ENCODE measurements around the gene RGS10. TPM values are rescaled to one million over a fixed set of nuclear protein-coding genes. Genes with fewer than 3 reads are reported as not detected.

The RGS10 gene
- total and polyA plus RNA-seq, 9 of the 15 experiments (the other 6 are each of a cell fraction or from before 2014, with no cell fraction given) = 31.9 to 123 (median 62.1) TPM

GRCh38 chr10:119575991-119576390 is 33.5 kb upstream of the RGS10 start:
- in situ Hi-C loops (cut with MboI) = no loop called here
- ATAC-seq (no peak), FAIRE-seq (no peak), DNase-seq (ENCODE audit: extremely low read depth in 1 of 4, low spot score in 3 of 4) (no peak)
- Histone ChIP-seq H3K27ac (ENCODE audit: extremely low read depth, low read depth, low read length) (no peak overlapping the region), H3K4me3 (no peak overlapping the region), H3K4me1 (replicated peaks in 1 of 2; ENCODE audit: control insufficient read depth in 2 of 2, insufficient read depth in 2 of 2, low read length in 2 of 2) (no peaks in the 10 kb centered on the region), H3K4me2 (ENCODE audit: insufficient read depth, low read length) (no peak overlapping the region), H3K9ac (ENCODE audit: insufficient read depth in 1 of 2, low read depth in 2 of 2, low read length in 2 of 2) (no peak overlapping the region), H3K36me3 (ENCODE audit: control insufficient read depth, insufficient read depth, low read length) (peaks cover 76% of the 10 kb centered on the region), H3K27me3 (ENCODE audit: control insufficient read depth in 2 of 2, insufficient read depth in 2 of 2, low read length in 2 of 2) (no peaks in the 10 kb centered on the region), H2AFZ (ENCODE audit: low read depth, low read length) (no peak overlapping the region), H3K9me3 (replicated peaks; ENCODE audit: control insufficient read depth, insufficient read depth, low read depth, low read length) (no peaks in the 10 kb centered on the region), H3K9me1 (ENCODE audit: control insufficient read depth, insufficient read depth, low read length) (no peaks in the 10 kb centered on the region), H3K79me2 (ENCODE audit: control insufficient read depth, insufficient read depth, low read length) (no peaks in the 10 kb centered on the region), H4K20me1 (replicated peaks; ENCODE audit: control insufficient read depth, insufficient read depth, low read length) (no peaks in the 10 kb centered on the region)
- intact Hi-C loops (cut with micrococcal nuclease) = no loop called here
- CTCF ChIA-PET (ENCODE audit: low intra/inter-chr PET ratio) = no interaction called here
- POLR2A ChIA-PET = no interaction called here
- BruUV-seq (replicated peaks) = no TSS peak
- TF ChIP-seq ZHX1 (conservative IDR thresholded peaks at IDR 0.05; ENCODE audit: low read length) (no peak), FOXO4 (CRISPR knock-in tag; IDR thresholded peaks at IDR 0.05) (no peak), RHOXF2B (CRISPR knock-in tag; conservative IDR thresholded peaks at IDR 0.05) (no peak), DNMT1 (IDR thresholded peaks at IDR 0.05) (no peak), NELFE (IDR thresholded peaks at IDR 0.05; ENCODE audit: insufficient read depth, insufficient read length) (no peak), TSC22D4 (tag; IDR thresholded peaks at IDR 0.05) (no peak), PYGO2 (tag; IDR thresholded peaks at IDR 0.05) (no peak), DDX20 (tag; IDR thresholded peaks at IDR 0.05; ENCODE audit: low read depth) (no peak), ZNF407 (IDR thresholded peaks at IDR 0.05; ENCODE audit: low read depth) (no peak), ESRRA (IDR thresholded peaks at IDR 0.05; ENCODE audit: borderline replicate concordance, low read depth) (no peak), CCNT2 (IDR thresholded peaks at IDR 0.05; ENCODE audit: borderline replicate concordance, extremely low read depth, insufficient read length, low read depth, low read length) (no peak)
